ENCODE results near the gene RGS16. TPM values are rescaled to one million over a fixed set of nuclear protein-coding genes. Genes with fewer than 3 reads are reported as not detected.

Gene RGS16
- total and polyA plus RNA-seq, 2 donors (not counting 1 experiment from before 2014, with no cell fraction given) = 3.3 to 11.4 TPM

GRCh38 chr1:182649041-182649440 is 44.9 kb upstream of the RGS16 start:
- DNase-seq (no peak), ATAC-seq (ENCODE audit: low read depth) (no peak)
- Mint-ChIP-seq H3K9me3 (ENCODE audit: insufficient read depth) (no peaks in the 10 kb centered on the region), H3K4me1 (peaks cover 22% of the 10 kb centered on the region), H3K27ac (no peak overlapping the region), H3K27me3 (no peaks in the 10 kb centered on the region), H3K4me3 (no peak overlapping the region)
- Histone ChIP-seq H3K9me3 (ENCODE audit: control extremely low read depth in 1 of 3, control insufficient read depth in 2 of 3, insufficient read depth in 1 of 3, low read length in 2 of 3) (peaks cover 0 to 1% (median 0%) of the 10 kb centered on the region in 3 donors), H3K9ac (ENCODE audit: low read length) (no peak overlapping the region), H3K4me3 (ENCODE audit: control extremely low read depth in 1 of 5, extremely low read depth in 1 of 5, insufficient read depth in 1 of 5, low read depth in 2 of 5, low read length in 4 of 5) (no peak overlapping the region), H3K4me1 (ENCODE audit: control insufficient read depth in 2 of 2, insufficient read depth in 2 of 2, low read length in 2 of 2) (peaks cover 15 to 20% of the 10 kb centered on the region in 2 donors), H3K27ac (ENCODE audit: low read length in 2 of 2) (no peak overlapping the region), H3K79me2 (ENCODE audit: control insufficient read depth, insufficient read depth, low read length) (no peaks in the 10 kb centered on the region), H3K4me2 (replicated peaks; ENCODE audit: low read depth, low read length, poor library complexity, severe bottlenecking) (no peak overlapping the region), H2AFZ (ENCODE audit: insufficient read depth, low read depth, low read length, poor library complexity, severe bottlenecking) (no peak overlapping the region), H3K27me3 (replicated peaks in 1 of 4; ENCODE audit: control extremely low read depth in 1 of 4, control insufficient read depth in 3 of 4, insufficient read depth in 4 of 4, low read length in 3 of 4) (no peaks in the 10 kb centered on the region), H3K36me3 (replicated peaks in 1 of 2; ENCODE audit: control extremely low read depth in 1 of 2, control insufficient read depth in 1 of 2, extremely low read depth in 1 of 2, insufficient read depth in 2 of 2, low read length in 1 of 2) (no peaks in the 10 kb centered on the region), H4K20me1 (ENCODE audit: control insufficient read depth, insufficient read depth, low read length, poor library complexity, severe bottlenecking) (no peaks in the 10 kb centered on the region)
- no CpG with 5 or more reads among the region's 7 CpGs for WGBS (ENCODE audit: insufficient coverage)
- intact Hi-C loops (cut with micrococcal nuclease) = no loop called here
- TF ChIP-seq CTCF (IDR thresholded peaks at IDR 0.05) (no peak), EZH2 (IDR thresholded peaks at IDR 0.05; ENCODE audit: borderline replicate concordance, insufficient read depth, low read depth, low read length, poor library complexity, severe bottlenecking) (no peak)
- CTCF ChIA-PET = interaction anchor here (0.8 to 1.1 kb wide), 2 partner anchors 12 to 18 kb away, joined by 3 read pairs; no protein-coding TSS in a partner anchor
- POLR2A ChIA-PET = no interaction called here

- Histone ChIP-seq H3K9ac (ENCODE audit: low read length) (no peak overlapping the region), H3K27me3 (replicated peaks in 1 of 4; ENCODE audit: control extremely low read depth in 1 of 4, control insufficient read depth in 3 of 4, insufficient read depth in 4 of 4, low read length in 3 of 4) (no peaks in the 10 kb centered on the region), H3K36me3 (replicated peaks in 1 of 2; ENCODE audit: control extremely low read depth in 1 of 2, control insufficient read depth in 1 of 2, extremely low read depth in 1 of 2, insufficient read depth in 2 of 2, low read length in 1 of 2) (no peaks in the 10 kb centered on the region), H4K20me1 (ENCODE audit: control insufficient read depth, insufficient read depth, low read length, poor library complexity, severe bottlenecking) (no peaks in the 10 kb centered on the region), H3K4me3 (ENCODE audit: control extremely low read depth in 1 of 5, extremely low read depth in 1 of 5, insufficient read depth in 1 of 5, low read depth in 2 of 5, low read length in 4 of 5) (no peak overlapping the region), H2AFZ (ENCODE audit: insufficient read depth, low read depth, low read length, poor library complexity, severe bottlenecking) (no peak overlapping the region), H3K79me2 (ENCODE audit: control insufficient read depth, insufficient read depth, low read length) (no peaks in the 10 kb centered on the region), H3K27ac (ENCODE audit: low read length in 2 of 2) (no peak overlapping the region), H3K4me2 (replicated peaks; ENCODE audit: low read depth, low read length, poor library complexity, severe bottlenecking) (no peak overlapping the region), H3K4me1 (ENCODE audit: control insufficient read depth in 2 of 2, insufficient read depth in 2 of 2, low read length in 2 of 2) (peaks cover 15 to 20% of the 10 kb centered on the region in 2 donors), H3K9me3 (ENCODE audit: control extremely low read depth in 1 of 3, control insufficient read depth in 2 of 3, insufficient read depth in 1 of 3, low read length in 2 of 3) (peaks cover 0 to 1% (median 0%) of the 10 kb centered on the region in 3 donors)
- H3K4me3 Mint-ChIP-seq = no peak overlapping the region
- 76% methylated on average over 2 of the region's 2 CpGs for WGBS (ENCODE audit: insufficient coverage)
- H3K9me3 Mint-ChIP-seq (ENCODE audit: insufficient read depth) = no peaks in the 10 kb centered on the region
- H3K4me1 Mint-ChIP-seq = peaks cover 22% of the 10 kb centered on the region
- no peaks in the 10 kb centered on the region for H3K27me3 Mint-ChIP-seq
- ChIA-PET CTCF (no interaction called here), POLR2A (no interaction called here)
- ATAC-seq (ENCODE audit: low read depth) = no peak
- intact Hi-C loops (cut with micrococcal nuclease) = no loop called here
- DNase-seq = no peak
- no peak overlapping the region for H3K27ac Mint-ChIP-seq
- TF ChIP-seq EZH2 (IDR thresholded peaks at IDR 0.05; ENCODE audit: borderline replicate concordance, insufficient read depth, low read depth, low read length, poor library complexity, severe bottlenecking) (no peak), CTCF (IDR thresholded peaks at IDR 0.05) (no peak)
These were observed 42.5 kb upstream of the RGS16 start for GRCh38 chr1:182646739-182647138.
